ENCODE measurements around the gene DLGAP1. TPM values are rescaled to one million over a fixed set of nuclear protein-coding genes. Genes with fewer than 3 reads are reported as not detected.

The DLGAP1 gene
- polyA plus RNA-seq, 1 of the 3 experiments (the other 2 are of a cell fraction): not detected

GRCh38 chr18:4224031-4224704, 230.9 kb downstream of the DLGAP1 start:
- Histone ChIP-seq H3K4me2 (no peak overlapping the region), H3K4me3 (ENCODE audit: low read depth in 2 of 2, low read length in 1 of 2) (no peak overlapping the region), H3K4me1 (ENCODE audit: control insufficient read depth in 1 of 2, insufficient read depth in 2 of 2, low read depth in 1 of 2, low read length in 1 of 2) (no peaks in the 10 kb centered on the region), H3F3A (replicated peaks; ENCODE audit: insufficient read depth) (no peaks in the 10 kb centered on the region), H3K9ac (no peak overlapping the region), H3K79me2 (ENCODE audit: insufficient read depth) (no peaks in the 10 kb centered on the region), H3K9me2 (no peaks in the 10 kb centered on the region), H2AFZ (ENCODE audit: low read depth) (no peak overlapping the region), H3K27me3 (ENCODE audit: insufficient read depth) (no peaks in the 10 kb centered on the region), H3K36me3 (replicated peaks in 1 of 2; ENCODE audit: control insufficient read depth in 1 of 2, insufficient read depth in 2 of 2, low read length in 1 of 2) (no peaks in the 10 kb centered on the region), H3K9me3 (no peaks in the 10 kb centered on the region), H3K27ac (ENCODE audit: low read depth in 2 of 2, low read length in 1 of 2) (no peak overlapping the region), H4K20me1 (ENCODE audit: insufficient read depth) (no peaks in the 10 kb centered on the region)
- TF ChIP-seq NFIC (IDR thresholded peaks at IDR 0.05; ENCODE audit: borderline replicate concordance): no peak
- no peak for TF ChIP-seq TEAD4 (IDR thresholded peaks at IDR 0.05; ENCODE audit: borderline replicate concordance, insufficient read depth)
- no peak for TF ChIP-seq RXRA (IDR thresholded peaks at IDR 0.05; ENCODE audit: borderline replicate concordance, low read depth)
- TF ChIP-seq YY1 (IDR thresholded peaks at IDR 0.05; ENCODE audit: low read depth): no peak
- TF ChIP-seq RFX5 (IDR thresholded peaks at IDR 0.05; ENCODE audit: low read length): no peak
- no peak for TF ChIP-seq GATA2 (CRISPR knock-in tag; IDR thresholded peaks at IDR 0.05)
- no peak for TF ChIP-seq NRF1 (IDR thresholded peaks at IDR 0.05; ENCODE audit: low read depth, low read length)
- no peak for TF ChIP-seq RAD21 (IDR thresholded peaks at IDR 0.05; ENCODE audit: low read length)
- no peak for TF ChIP-seq EZH2phosphoT487 (IDR thresholded peaks at IDR 0.05; ENCODE audit: borderline replicate concordance, low read depth)
- no peak for TF ChIP-seq POLR2AphosphoS5 (IDR thresholded peaks at IDR 0.05; ENCODE audit: low read depth, low read length)
- no peak for TF ChIP-seq FOXJ3 (CRISPR knock-in tag; IDR thresholded peaks at IDR 0.05)
- TF ChIP-seq ELF1 (IDR thresholded peaks at IDR 0.05): no peak
- TF ChIP-seq FOXM1 (IDR thresholded peaks at IDR 0.05; ENCODE audit: low read depth): no peak
- TF ChIP-seq USF1 (IDR thresholded peaks at IDR 0.05; ENCODE audit: borderline replicate concordance, low read depth): no peak
- 0% methylated on average over 4 of the region's 4 CpGs for WGBS (ENCODE audit: low lambda C conversion rate)
- DNase-seq: no peak
- ChIA-PET CTCF (no interaction called here), POLR2A (no interaction called here)

- H3K27ac ChIP-seq (ENCODE audit: low read depth in 2 of 2, low read length in 1 of 2): no peak overlapping the region
- H3K4me2 ChIP-seq: no peak overlapping the region
- no peak overlapping the region for H3K4me3 ChIP-seq (ENCODE audit: low read depth in 2 of 2, low read length in 1 of 2)
- no peaks in the 10 kb centered on the region for H3K9me2 ChIP-seq
- WGBS (ENCODE audit: low lambda C conversion rate): 0% methylated on average over 5 of the region's 5 CpGs
- no peaks in the 10 kb centered on the region for H3K27me3 ChIP-seq (ENCODE audit: insufficient read depth)
- no peaks in the 10 kb centered on the region for H3K4me1 ChIP-seq (ENCODE audit: control insufficient read depth in 1 of 2, insufficient read depth in 2 of 2, low read depth in 1 of 2, low read length in 1 of 2)
- H3F3A ChIP-seq (replicated peaks; ENCODE audit: insufficient read depth): no peaks in the 10 kb centered on the region
- no peak overlapping the region for H3K9ac ChIP-seq
- no peaks in the 10 kb centered on the region for H3K36me3 ChIP-seq (replicated peaks in 1 of 2; ENCODE audit: control insufficient read depth in 1 of 2, insufficient read depth in 2 of 2, low read length in 1 of 2)
- no peaks in the 10 kb centered on the region for H3K9me3 ChIP-seq
- no peaks in the 10 kb centered on the region for H4K20me1 ChIP-seq (ENCODE audit: insufficient read depth)
- TF ChIP-seq NFIC (IDR thresholded peaks at IDR 0.05; ENCODE audit: borderline replicate concordance) (no peak), CHD2 (IDR thresholded peaks at IDR 0.05; ENCODE audit: low read length, partially characterized antibody) (no peak), GABPA (IDR thresholded peaks at IDR 0.05; ENCODE audit: low read depth) (no peak), CTCF (IDR thresholded peaks at IDR 0.05) (no peak), MAX (IDR thresholded peaks at IDR 0.05; ENCODE audit: low read depth) (no peak), TAF1 (IDR thresholded peaks at IDR 0.05; ENCODE audit: borderline replicate concordance, low read depth, low read length) (no peak), JUND (IDR thresholded peaks at IDR 0.05) (no peak), ZBTB33 (IDR thresholded peaks at IDR 0.05; ENCODE audit: borderline replicate concordance, low read depth) (no peak), TEAD4 (IDR thresholded peaks at IDR 0.05; ENCODE audit: borderline replicate concordance, insufficient read depth) (no peak)
- H3K79me2 ChIP-seq (ENCODE audit: insufficient read depth): no peaks in the 10 kb centered on the region
- no peak for DNase-seq
- CTCF ChIA-PET: interaction anchor here (0.6 kb wide), 1 partner anchor 18 kb away, joined by 3 read pairs; no protein-coding TSS in a partner anchor
- no peak overlapping the region for H2AFZ ChIP-seq (ENCODE audit: low read depth)
- POLR2A ChIA-PET: no interaction called here
Measured at GRCh38 chr18:4211111-4211837, 243.8 kb downstream of the DLGAP1 start.
